Lower leg skin (tissue), 4 donors: Measurements from ENCODE around the gene SPINK5. TPM values are rescaled to one million over a fixed set of nuclear protein-coding genes. Genes with fewer than 3 reads are reported as not detected.

Experiments
- DNase-seq, 2 donors: peaks; one replicate each; pipeline ENCODE4 v3.0.0-alpha.2; 2019; ENCODE audit warnings: low spot score in 2 of 2
- H3K4me3 ChIP-seq: fragments of 200-600 bp; sonication (generic); 2 replicates; pipeline ENCODE4 v1.5.1; 2017; ENCODE audit warnings: mild to moderate bottlenecking, low read depth; ENCODE audit not compliant: poor library complexity, severe bottlenecking
- CTCF ChIP-seq, 3 donors: fragments of 450-650 bp; IDR thresholded peaks; one replicate each; pipeline ENCODE4 v1.5.1; 2016; ENCODE audit warnings: antibody characterized with exemption in 3 of 3, mild to moderate bottlenecking in 3 of 3, moderate library complexity in 2 of 3
- POLR2A ChIP-seq, 2 donors: fragments of 450-650 bp; IDR thresholded peaks; one replicate each; pipeline ENCODE4 v1.6.1; 2016 to 2017; ENCODE audit warnings: antibody characterized with exemption in 2 of 2, mild to moderate bottlenecking in 1 of 2, moderate library complexity in 1 of 2
- WGBS, 2 donors: methylation state at CpG; one replicate each; pipeline ENCODE4 v1.1.5; 2018; 5-methylcytosine and 5-hydroxymethylcytosine counted together
- intact Hi-C: fragments of 100-400 bp; cut with DNase I; formaldehyde crosslinking; loops from one replicate; pipeline ENCODE4 v1.15.0; 2023; ENCODE audit warnings: low total_unique reads
- total RNA-seq, 4 donors: library from RNA; depleted of rRNA; stranded (reverse); fragments of >200 nt; gene quantifications; one replicate each; pipeline ENCODE4 v1.1.0, GENCODE V29; 2016

Gene SPINK5
- total RNA-seq, 4 donors from 2014 or later, result 307 to 664 (median 393) TPM

- no peak for TF ChIP-seq CTCF (IDR thresholded peaks at IDR 0.05)
- no peak for TF ChIP-seq POLR2A (IDR thresholded peaks at IDR 0.05)
- intact Hi-C loops, result no loop called here
- no peak overlapping the region for H3K4me3 ChIP-seq
- WGBS, 2 donors, result 91 to 96% methylated on average over 3 of the region's 3 CpGs
- no peak for DNase-seq
Observed at GRCh38 chr5:148120317-148120716, 56.5 kb downstream of the SPINK5 start.

- no peak for DNase-seq
- TF ChIP-seq POLR2A (IDR thresholded peaks at IDR 0.05), result no peak
- TF ChIP-seq CTCF (IDR thresholded peaks at IDR 0.05), result no peak
- no peak overlapping the region for H3K4me3 ChIP-seq
- 55% methylated on average over 3 of the region's 3 CpGs for WGBS, 2 donors
- intact Hi-C loops, result no loop called here
Observed at GRCh38 chr5:148125641-148126040, 61.9 kb downstream of the SPINK5 start.

GRCh38 chr5:148135091-148136048 is 71.6 kb downstream of the SPINK5 start:
- intact Hi-C loops, result no loop called here
- H3K4me3 ChIP-seq, result no peak overlapping the region
- no peak for DNase-seq
- TF ChIP-seq POLR2A (IDR thresholded peaks at IDR 0.05) (no peak), CTCF (IDR thresholded peaks at IDR 0.05) (no peak)
- WGBS, 2 donors, result 88% methylated on average over 5 of the region's 5 CpGs

- intact Hi-C loops, result no loop called here
- DNase-seq, result no peak
- TF ChIP-seq CTCF (IDR thresholded peaks at IDR 0.05), result no peak
- TF ChIP-seq POLR2A (IDR thresholded peaks at IDR 0.05), result no peak
- H3K4me3 ChIP-seq, result no peak overlapping the region
- 90 to 92% methylated on average over 3 of the region's 3 CpGs for WGBS, 2 donors
Observed at GRCh38 chr5:148140846-148141245, 77.1 kb downstream of the SPINK5 start.

GRCh38 chr5:148141645-148142044 is 77.9 kb downstream of the SPINK5 start:
- DNase-seq, result no peak
- H3K4me3 ChIP-seq, result no peak overlapping the region
- TF ChIP-seq POLR2A (IDR thresholded peaks at IDR 0.05) (no peak), CTCF (IDR thresholded peaks at IDR 0.05) (no peak)
- intact Hi-C loops, result no loop called here
- WGBS, 2 donors, result 77 to 78% methylated on average over 2 of the region's 2 CpGs
